HEK293T (cell line): ENCODE data around the gene PCK1.

Experiments used
- ARNT ChIP-seq: fragments of 450-650 bp; IDR thresholded peaks from 2 replicates; pipeline ENCODE4 v1.6.1; 2017; ENCODE audit warnings: mild to moderate bottlenecking
- BHLHE40 ChIP-seq: fragments of 450-650 bp; IDR thresholded peaks from 2 replicates; pipeline ENCODE4 v1.6.1; 2016; ENCODE audit warnings: mild to moderate bottlenecking, moderate library complexity, borderline replicate concordance
- ELF4 ChIP-seq: fragments of 450-650 bp; IDR thresholded peaks from 2 replicates; pipeline ENCODE4 v1.6.1; 2017; ENCODE audit warnings: antibody characterized with exemption
- LEF1 ChIP-seq: fragments of 450-650 bp; IDR thresholded peaks from 2 replicates; pipeline ENCODE4 v1.6.1; 2017; ENCODE audit warnings: mild to moderate bottlenecking, borderline replicate concordance
- SP1 ChIP-seq: fragments of 450-650 bp; IDR thresholded peaks from 2 replicates; pipeline ENCODE4 v1.6.1; 2017
- SUZ12 ChIP-seq: fragments of 450-650 bp; IDR thresholded peaks from 2 replicates; pipeline ENCODE4 v1.6.1; 2016; ENCODE audit warnings: mild to moderate bottlenecking

GRCh38 chr20:57536120-57536708 lies 24.7 kb upstream of the PCK1 start:
- TF ChIP-seq ELF4 = no peak
- no peak for TF ChIP-seq SUZ12
- no peak for TF ChIP-seq SP1
- TF ChIP-seq ARNT = no peak
- TF ChIP-seq BHLHE40 = no peak
- no peak for TF ChIP-seq LEF1
